GM21786 (cell line): ENCODE data around the gene TBCCD1.
"Not testable (repeated sequence)": the region's sequence is repeated elsewhere in the genome, so short reads cannot be mapped to it uniquely, and the experiment has no call there.

Source experiments
- ATAC-seq: cut with Tn5 transposase; IDR thresholded peaks from one replicate; pipeline ENCODE4 v1.9.1; 2021; ENCODE audit not compliant: unreplicated experiment

The TBCCD1 gene

DNA sequence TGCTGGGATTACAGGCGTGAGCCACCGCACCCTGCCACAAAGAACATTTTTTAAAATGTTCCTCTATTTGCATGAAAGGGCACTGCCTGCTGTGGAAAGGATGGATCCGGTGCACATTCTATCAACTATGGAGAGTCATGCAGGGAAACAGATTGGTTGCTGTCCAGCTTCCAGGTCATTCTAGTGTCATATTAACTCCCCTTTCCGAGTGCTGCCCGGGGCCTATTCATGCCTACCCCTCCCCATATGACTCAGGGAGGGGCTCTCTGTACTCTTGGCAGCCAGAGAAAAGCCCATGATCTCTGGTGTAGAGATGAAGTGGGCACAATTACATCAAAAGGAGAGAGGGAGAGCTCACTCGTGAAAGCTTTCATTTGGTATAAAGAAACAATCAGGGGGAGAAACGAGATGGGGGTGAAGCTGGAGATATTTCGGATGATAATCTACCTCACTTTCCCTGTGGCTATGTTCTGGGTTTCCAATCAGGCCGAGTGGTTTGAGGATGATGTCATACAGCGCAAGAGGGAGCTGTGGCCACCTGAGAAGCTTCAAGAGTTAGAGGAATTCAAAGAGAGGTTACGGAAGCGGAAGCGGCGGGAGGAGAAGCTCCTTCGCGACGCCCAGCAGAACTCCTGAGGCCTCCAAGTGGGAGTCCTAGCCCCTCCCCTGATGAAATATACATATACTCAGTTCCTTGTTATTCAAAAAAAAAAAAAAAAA, 29.6 kb upstream of the TBCCD1 start:
- ATAC-seq: no peak

DNA sequence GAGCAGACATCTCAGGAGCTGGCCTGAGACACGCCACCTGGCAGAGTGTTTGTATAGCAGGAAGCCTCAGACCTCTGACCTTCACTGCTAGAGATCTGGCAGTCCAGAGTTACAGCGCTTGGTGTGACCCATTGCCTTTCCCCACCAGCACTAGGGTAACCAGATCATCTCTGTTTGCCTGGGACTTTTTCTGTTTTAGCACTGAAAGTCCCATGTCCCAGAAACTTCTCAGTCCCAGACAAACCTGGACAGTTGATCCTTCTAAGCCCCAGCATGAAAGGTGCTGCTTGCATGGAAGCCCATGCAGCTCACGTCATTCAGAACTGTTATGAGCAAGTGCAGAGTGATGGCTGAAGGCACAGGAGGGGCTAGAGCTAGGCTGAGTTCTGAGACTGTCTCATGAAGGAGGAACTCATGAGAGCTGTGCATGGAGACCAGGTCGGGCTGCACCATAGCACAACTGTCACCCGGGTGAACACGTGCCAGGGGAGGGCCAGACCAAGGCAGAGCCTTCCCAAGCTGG, 27.5 kb upstream of the TBCCD1 start:
- no peak for ATAC-seq

DNA sequence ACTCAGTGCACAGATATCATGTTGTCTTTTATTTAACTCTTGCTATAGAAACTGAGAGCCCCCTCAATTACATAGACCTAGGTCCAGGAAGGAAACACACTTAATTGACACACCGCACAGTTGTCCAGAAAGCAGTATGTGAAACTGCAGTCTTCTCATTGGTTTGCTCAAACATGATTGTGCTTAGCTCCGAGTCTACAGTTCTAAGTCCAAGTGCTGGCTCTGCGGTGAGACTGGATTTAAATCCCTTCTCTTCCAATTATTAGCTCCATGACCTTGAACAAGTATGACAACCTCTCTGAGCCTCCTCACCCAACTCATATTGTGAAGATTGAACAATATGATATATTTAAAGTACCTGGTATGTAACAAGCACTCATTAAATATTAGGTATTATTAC, 26.7 kb upstream of the TBCCD1 start:
- ATAC-seq: no peak

DNA sequence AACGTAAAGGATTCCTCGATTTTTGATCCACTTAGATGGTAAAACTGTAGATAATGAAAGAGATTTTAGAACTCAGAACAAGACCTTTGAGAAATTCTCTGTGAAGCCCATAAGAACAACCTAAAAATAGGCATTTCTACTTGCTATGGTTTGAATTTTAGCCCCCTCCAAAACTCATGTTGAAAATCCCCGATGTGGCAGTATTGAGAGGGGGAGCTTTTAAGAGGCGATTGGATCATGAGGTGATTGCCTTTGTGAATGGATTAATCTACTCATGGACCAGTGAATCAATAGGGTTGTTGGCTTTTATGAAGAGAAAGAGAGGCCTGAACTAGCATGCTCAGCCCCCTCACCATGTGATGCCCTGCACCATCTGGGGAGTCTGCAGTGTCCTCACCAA, 25.5 kb upstream of the TBCCD1 start:
- ATAC-seq: no peak

DNA sequence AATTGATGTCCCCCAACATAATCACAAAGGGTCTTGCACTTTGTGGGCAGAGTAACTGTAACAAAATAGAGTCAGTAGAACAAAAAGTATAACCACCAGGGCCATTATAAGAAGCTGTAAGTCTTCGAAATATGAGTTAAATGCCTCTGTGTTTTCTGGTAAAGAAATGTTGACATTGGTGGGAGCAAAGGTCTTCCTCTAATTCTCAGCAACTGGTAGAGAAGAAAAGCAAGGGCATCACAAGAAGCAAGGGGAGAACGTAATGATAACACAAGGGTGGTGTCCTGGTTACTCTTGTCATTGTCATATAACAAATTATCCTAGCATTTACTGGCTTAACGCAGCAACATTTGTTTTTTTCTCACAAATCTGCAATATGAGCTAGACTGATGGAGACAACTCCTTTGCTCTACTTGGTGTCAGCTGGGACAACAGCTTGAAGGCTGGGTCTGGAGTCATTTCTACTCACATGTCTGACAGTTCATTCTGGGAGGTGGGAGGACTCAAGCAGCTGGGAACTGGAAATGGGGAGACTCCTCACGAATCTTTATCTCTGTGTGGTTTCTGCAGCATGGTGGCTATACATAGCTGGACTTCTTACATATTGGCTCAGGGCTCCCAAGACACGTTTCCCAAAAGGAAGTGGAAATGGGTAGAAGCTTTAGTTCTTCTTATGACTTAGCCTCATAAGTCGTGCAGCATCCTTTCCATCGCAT, 23.6 kb upstream of the TBCCD1 start:
- no peak for ATAC-seq

DNA sequence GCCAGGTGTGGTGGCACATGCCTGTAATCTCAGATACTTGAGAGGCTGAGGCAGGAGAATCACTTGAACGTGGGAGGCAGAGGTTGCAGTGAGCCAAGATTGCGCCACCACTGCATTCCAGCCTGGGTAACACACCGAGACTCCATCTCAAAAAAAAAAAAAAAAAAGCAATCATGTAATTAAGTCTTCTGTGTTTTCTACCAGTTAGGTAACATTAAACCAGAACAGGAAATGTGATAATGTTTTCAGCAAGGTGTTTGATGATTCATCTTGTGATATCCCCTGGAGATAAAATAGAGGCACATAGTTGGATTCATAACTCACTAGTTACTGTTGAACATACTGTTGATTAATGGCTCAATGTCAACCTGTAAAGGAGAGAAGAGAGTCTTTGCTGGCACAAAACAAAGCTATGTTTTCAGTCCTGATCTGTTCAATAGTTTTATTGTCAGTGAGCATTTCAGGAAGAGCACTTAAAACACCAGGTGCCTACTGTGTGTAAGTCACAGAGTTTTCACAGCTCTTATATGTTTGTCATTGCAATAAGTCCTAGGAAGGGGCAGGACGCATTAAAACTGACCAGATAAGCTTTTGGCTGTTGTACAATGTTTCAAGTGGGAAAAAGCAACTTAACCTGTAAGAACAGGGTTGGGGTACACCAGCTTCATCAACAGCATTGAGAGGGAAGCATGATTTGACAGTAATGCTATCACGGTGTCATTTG, 22.9 kb upstream of the TBCCD1 start:
- no peak for ATAC-seq

- no peak for ATAC-seq
Observed at GRCh38 chr3:186589121-186589520, 22.0 kb upstream of the TBCCD1 start.

DNA sequence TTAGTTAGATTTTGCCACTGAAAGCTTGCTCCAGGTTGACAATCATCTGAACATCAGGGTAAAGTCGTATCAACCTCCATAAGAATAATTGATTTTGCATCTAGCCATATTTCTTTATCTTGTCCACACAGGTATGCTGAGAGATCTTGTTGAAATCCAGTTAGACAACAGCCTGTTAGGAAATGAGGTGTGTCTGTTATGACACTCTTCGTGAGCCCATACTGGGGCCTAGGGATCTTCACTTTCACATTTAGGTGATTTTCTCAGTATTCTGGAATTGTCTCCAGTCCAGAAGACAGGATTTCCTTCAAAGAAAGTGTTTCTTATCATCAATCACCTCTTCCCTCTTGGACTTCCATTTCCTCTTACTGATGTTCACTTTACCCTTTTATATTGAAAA, 21.5 kb upstream of the TBCCD1 start:
- no peak for ATAC-seq

- no peak for ATAC-seq
Observed at GRCh38 chr3:186587183-186587582, 20.0 kb upstream of the TBCCD1 start.

DNA sequence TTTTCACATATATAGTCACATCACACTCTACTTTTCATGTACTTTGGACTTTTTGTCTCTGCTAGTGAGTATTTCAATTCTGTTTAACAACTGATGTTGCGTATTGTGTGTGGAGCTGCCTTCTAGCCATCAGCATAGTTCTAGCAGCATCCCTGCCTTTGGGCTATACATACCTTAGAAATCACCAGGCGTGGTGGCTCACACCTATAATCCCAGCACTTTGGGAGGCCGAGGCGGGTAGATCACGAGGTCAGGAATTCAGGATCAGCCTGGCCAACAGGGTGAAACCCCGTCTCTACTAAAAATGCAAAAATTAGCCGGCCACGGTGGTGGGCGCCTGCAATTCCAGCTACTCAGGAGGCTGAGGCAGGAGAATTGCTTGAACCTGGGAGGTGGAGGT, 19.1 kb upstream of the TBCCD1 start:
- ATAC-seq: not testable (repeated sequence)

GRCh38 chr3:186583831-186584230, 16.7 kb upstream of the TBCCD1 start:
- ATAC-seq: no peak

GRCh38 chr3:186582541-186582940, 15.4 kb upstream of the TBCCD1 start:
- no peak for ATAC-seq

DNA sequence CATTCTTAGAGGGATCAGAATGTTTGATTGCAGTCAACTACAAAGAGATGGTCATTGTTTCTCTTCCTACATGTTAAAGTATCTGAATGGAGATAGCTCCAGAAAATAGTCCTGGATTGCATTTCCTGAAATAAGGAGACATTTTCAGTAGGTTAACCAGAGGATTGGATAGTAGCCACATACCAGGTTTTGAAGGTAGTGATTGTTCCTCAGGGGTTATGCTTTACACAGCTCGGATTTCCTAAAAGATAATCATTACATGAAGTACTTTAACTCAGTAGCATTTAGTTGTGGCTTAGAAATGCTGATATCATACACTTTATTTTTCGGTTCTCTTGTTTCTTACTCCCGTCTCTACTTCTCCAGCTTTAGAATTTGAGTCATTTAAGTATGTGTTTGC, 13.6 kb upstream of the TBCCD1 start:
- ATAC-seq: no peak

DNA sequence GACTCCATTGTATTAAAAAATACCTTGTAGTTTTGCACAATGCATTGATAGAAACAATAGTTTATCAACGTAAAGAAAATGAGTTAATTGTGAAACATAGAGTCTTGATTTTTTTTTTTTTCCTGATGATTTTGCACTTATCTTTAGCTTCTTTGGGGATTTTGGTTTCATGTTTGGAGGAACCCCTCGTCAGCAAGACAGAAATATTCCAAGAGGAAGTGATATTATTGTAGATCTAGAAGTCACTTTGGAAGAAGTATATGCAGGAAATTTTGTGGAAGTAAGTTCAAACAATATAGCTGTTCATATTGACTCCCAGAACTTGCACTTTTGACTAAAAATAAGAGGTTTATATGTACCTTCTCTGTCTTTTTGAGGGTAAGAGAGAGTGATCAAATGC, 10.4 kb upstream of the TBCCD1 start:
- no peak for ATAC-seq

DNA sequence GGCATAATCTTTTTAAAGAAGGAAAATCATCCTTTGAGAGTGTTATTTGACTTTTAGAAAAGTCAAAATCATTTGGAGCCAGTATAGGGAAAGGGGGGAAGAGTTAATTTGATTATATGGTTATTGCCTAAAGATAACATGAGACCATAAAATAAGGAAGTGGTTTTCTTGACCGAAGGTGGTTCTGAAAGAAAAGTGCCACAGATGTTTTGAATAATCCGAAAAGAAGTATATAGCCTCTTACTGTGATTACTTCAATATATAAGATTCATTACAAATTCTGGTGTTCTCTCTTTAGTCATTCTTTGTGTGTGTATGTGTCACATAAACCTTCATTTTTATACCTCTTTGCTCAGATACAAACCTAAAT, 4.5 kb upstream of the TBCCD1 start:
- no peak for ATAC-seq

DNA sequence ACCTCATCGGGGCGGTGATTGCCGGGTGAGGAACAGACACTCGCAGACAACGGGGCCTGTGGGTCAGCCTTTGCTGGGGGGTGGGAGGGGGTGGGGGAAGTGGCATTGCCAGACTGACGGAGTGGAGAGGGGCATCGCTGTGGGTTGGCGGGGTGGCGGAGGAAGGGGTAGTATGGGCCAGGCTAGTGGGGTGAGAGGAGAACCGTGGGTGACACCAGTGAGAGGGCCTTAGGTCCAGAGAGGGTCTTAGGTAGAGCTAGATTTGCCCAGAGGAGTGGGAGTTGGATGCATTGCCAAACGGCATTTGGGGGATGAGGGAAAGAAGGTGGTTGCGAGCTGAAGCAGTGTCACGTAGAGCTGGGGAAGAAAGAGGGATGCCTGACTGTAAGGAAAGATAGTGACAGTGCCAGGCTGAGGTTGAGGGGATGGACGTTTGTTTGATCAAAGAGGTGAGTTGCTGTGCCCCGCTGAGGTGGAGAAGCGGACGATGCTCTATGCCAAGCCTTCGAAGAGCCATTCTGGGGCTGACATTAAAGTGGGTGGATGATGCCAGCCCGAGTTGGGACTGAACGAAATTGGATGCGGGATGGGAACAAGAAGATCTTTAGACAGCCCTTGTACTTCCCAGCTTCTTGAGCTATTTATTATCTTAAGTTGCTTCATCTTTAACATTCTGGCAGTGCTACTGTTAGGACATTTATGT, 4.0 kb upstream of the TBCCD1 start:
- no peak for ATAC-seq

DNA sequence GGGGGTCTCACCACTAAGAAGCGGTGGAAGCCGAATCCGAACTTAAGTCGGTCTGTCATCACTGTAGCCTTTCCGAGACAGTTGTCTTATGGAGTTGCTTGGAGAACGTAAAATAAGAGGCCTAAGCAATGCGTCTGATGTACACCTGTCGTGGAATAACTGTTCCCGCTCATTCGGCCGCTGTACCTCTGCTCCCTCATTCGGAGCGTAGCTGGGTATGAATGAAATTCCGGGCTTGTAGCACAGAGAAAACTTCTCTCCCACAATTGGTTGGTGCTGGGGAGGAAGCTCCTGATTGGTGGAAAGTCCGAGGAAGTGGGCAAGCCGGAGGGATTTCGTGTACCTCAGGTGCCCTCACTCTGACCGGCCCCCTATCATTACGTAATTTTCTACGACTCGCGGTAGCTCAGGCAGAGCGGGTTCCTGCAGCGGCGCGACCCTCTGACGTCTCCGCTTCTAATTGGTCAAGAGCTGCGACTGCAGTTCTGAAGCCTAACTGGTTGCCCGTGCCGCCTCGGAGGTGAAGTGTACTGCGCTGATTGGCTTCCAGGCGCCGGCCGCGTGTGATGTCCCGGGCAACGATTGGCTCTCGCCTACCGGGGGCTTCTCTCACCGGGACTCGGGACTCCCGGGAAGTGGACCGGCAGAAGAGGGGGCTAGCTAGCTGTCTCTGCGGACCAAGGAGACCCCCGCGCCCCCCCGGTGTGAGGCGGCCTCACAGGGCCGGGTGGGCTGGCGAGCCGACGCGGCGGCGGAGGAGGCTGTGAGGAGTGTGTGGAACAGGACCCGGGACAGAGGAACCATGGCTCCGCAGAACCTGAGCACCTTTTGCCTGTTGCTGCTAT, 3.2 kb upstream of the TBCCD1 start, which contains the start of gene DNAJB11:
DNAJB11 (plus strand) TSS at position 625 of the 845 bp plus-strand sequence; CDS start at position 803, 178 bp downstream.
- ATAC-seq: peak; percentile 88

- no peak for ATAC-seq
Observed at GRCh38 chr3:186569779-186570095, 2.6 kb upstream of the TBCCD1 start.

- not testable (repeated sequence) for ATAC-seq
Observed at GRCh38 chr3:186569361-186569760, 2.2 kb upstream of the TBCCD1 start.

- peak; percentile 0 for ATAC-seq
Observed at GRCh38 chr3:186566772-186567071, 417 bp downstream of the TBCCD1 start.

GRCh38 chr3:186564586-186564985, 2.6 kb downstream of the TBCCD1 start:
- ATAC-seq: no peak
